Endometrial microvascular endothelial cells (primary cell): ENCODE measurements around the gene IFNW1. TPM values are rescaled to one million over a fixed set of nuclear protein-coding genes. Genes with fewer than 3 reads are reported as not detected.
"Not testable (repeated sequence)": the region's sequence is repeated elsewhere in the genome, so short reads cannot be mapped to it uniquely, and the experiment has no call there.

Source experiments
- in situ Hi-C: cut with HindIII; loops from 2 replicates; pipeline ENCODE4 v1.10.0; 2017; ENCODE audit warnings: low sequenced_read_pairs, low pct_unique_long_range_greater_than_20kb; ENCODE audit errors: inconsistent ontology term
- total RNA-seq: library from RNA; depleted of rRNA; stranded (reverse); fragments of >200 nt; gene quantifications from one replicate; pipeline ENCODE4 v1.2.3, GENCODE V29; 2015; ENCODE audit errors: inconsistent ontology term

The IFNW1 gene
- total RNA-seq: not detected

- in situ Hi-C loops: no loop called here
These were observed at the start of gene IFNW1 for GRCh38 chr9:21141427-21141882. IFNW1 (minus strand) TSS chr9:21141832; CDS start chr9:21141570, 262 bp downstream.

- in situ Hi-C loops: not testable (repeated sequence)
These were observed 45.9 kb upstream of the IFNW1 start, which contains the start of gene IFNA4 for GRCh38 chr9:21187487-21187886. IFNA4 (minus strand) TSS chr9:21187587; CDS start chr9:21187531, 56 bp downstream.

GRCh38 chr9:21182810-21183736 lies 41.4 kb upstream of the IFNW1 start:
- in situ Hi-C loops: not testable (repeated sequence)

- in situ Hi-C loops: no loop called here
These were observed 33.0 kb upstream of the IFNW1 start for GRCh38 chr9:21174671-21175070.

- in situ Hi-C loops: no loop called here
These were observed 30.5 kb upstream of the IFNW1 start for GRCh38 chr9:21172156-21172555.

GRCh38 chr9:21171351-21171750 lies 29.7 kb upstream of the IFNW1 start:
- in situ Hi-C loops: no loop called here

GRCh38 chr9:21166560-21166959 lies 24.9 kb upstream of the IFNW1 start, which contains the start of gene IFNA21:
IFNA21 (minus strand) TSS chr9:21166660; CDS start chr9:21166612, 48 bp downstream.
- in situ Hi-C loops: not testable (repeated sequence)

- in situ Hi-C loops: no loop called here
These were observed 23.9 kb upstream of the IFNW1 start for GRCh38 chr9:21165516-21165915.

GRCh38 chr9:21160178-21160577 lies 18.5 kb upstream of the IFNW1 start:
- in situ Hi-C loops: no loop called here

- in situ Hi-C loops: no loop called here
These were observed 13.9 kb upstream of the IFNW1 start for GRCh38 chr9:21155501-21155900.

- in situ Hi-C loops: no loop called here
These were observed 12.5 kb upstream of the IFNW1 start for GRCh38 chr9:21154018-21154608.

- in situ Hi-C loops: no loop called here
These were observed 11.8 kb upstream of the IFNW1 start for GRCh38 chr9:21153336-21154017.

- in situ Hi-C loops: no loop called here
These were observed 3.0 kb upstream of the IFNW1 start for GRCh38 chr9:21144603-21145002.

- in situ Hi-C loops: no loop called here
These were observed 4.6 kb downstream of the IFNW1 start for GRCh38 chr9:21137020-21137419.

- in situ Hi-C loops: no loop called here
These were observed 5.9 kb downstream of the IFNW1 start for GRCh38 chr9:21135736-21136135.

- in situ Hi-C loops: not testable (repeated sequence)
These were observed 13.4 kb downstream of the IFNW1 start for GRCh38 chr9:21128186-21128585.

GRCh38 chr9:21121595-21122251 lies 19.9 kb downstream of the IFNW1 start:
- in situ Hi-C loops: no loop called here

- in situ Hi-C loops: no loop called here
These were observed 20.6 kb downstream of the IFNW1 start for GRCh38 chr9:21121079-21121478.
